Endothelial cell of umbilical vein (primary cell): Measurements from ENCODE around the gene APOC4.

Source experiments
- EZH2 ChIP-seq: IDR thresholded peaks from 2 replicates; pipeline ENCODE4 v1.6.1; 2012; ENCODE audit warnings: borderline replicate concordance, low read depth, mild to moderate bottlenecking, moderate library complexity, low read length, inconsistent platforms; ENCODE audit not compliant: severe bottlenecking
- FOS ChIP-seq: IDR thresholded peaks from 2 replicates; pipeline ENCODE4 v1.6.1; 2011; ENCODE audit warnings: mild to moderate bottlenecking, low read length, moderate library complexity, borderline replicate concordance; ENCODE audit not compliant: insufficient read depth
- GATA2 ChIP-seq: IDR thresholded peaks from 2 replicates; pipeline ENCODE4 v1.7.0; 2011; ENCODE audit warnings: low read depth, mild to moderate bottlenecking, moderate library complexity, mixed read lengths, low read length; ENCODE audit not compliant: insufficient read length, insufficient read depth
- JUN ChIP-seq: IDR thresholded peaks from 2 replicates; pipeline ENCODE4 v1.6.1; 2011; ENCODE audit warnings: borderline replicate concordance, low read depth; ENCODE audit not compliant: insufficient read length, insufficient read depth
- MAX ChIP-seq: IDR thresholded peaks from 2 replicates; pipeline ENCODE4 v1.6.1; 2011; ENCODE audit not compliant: insufficient read depth, insufficient read length
- MYC ChIP-seq: IDR thresholded peaks from one replicate; pipeline ENCODE4 v1.6.1; 2011; ENCODE audit warnings: mild to moderate bottlenecking, low read depth, low read length
- POLR2A ChIP-seq: IDR thresholded peaks from 2 replicates; pipeline ENCODE4 v1.6.1; 2012; ENCODE audit warnings: low read depth, mild to moderate bottlenecking, control low read depth, low read length
- POLR2AphosphoS5 ChIP-seq: IDR thresholded peaks from 2 replicates; pipeline ENCODE4 v1.6.1; 2012; ENCODE audit warnings: low read depth, mild to moderate bottlenecking, control low read depth, low read length, moderate library complexity; ENCODE audit not compliant: insufficient read depth
- TF ChIP-seq, protein P1 (sequence below), 2 donors: IDR thresholded peaks; 1 replicate in 1 of 2; 2 replicates in 1 of 2; pipeline ENCODE4 v1.5.1; 2011; ENCODE audit warnings: low read length in 2 of 2, mild to moderate bottlenecking in 2 of 2, moderate library complexity in 2 of 2, control low read depth in 1 of 2, inconsistent platforms in 1 of 2, low read depth in 1 of 2; ENCODE audit not compliant: insufficient read depth in 1 of 2; ENCODE audit errors: extremely low read depth in 1 of 2

- TF ChIP-seq POLR2A (no peak), FOS (no peak), JUN (no peak), POLR2AphosphoS5 (no peak), EZH2 (no peak), MAX (no peak), GATA2 (no peak), MYC (no peak)
- TF ChIP-seq, protein P1, sequence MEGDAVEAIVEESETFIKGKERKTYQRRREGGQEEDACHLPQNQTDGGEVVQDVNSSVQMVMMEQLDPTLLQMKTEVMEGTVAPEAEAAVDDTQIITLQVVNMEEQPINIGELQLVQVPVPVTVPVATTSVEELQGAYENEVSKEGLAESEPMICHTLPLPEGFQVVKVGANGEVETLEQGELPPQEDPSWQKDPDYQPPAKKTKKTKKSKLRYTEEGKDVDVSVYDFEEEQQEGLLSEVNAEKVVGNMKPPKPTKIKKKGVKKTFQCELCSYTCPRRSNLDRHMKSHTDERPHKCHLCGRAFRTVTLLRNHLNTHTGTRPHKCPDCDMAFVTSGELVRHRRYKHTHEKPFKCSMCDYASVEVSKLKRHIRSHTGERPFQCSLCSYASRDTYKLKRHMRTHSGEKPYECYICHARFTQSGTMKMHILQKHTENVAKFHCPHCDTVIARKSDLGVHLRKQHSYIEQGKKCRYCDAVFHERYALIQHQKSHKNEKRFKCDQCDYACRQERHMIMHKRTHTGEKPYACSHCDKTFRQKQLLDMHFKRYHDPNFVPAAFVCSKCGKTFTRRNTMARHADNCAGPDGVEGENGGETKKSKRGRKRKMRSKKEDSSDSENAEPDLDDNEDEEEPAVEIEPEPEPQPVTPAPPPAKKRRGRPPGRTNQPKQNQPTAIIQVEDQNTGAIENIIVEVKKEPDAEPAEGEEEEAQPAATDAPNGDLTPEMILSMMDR (IDR thresholded peaks at IDR 0.05; ENCODE audit: extremely low read depth in 1 of 2, insufficient read depth in 1 of 2, low read depth in 1 of 2, low read length in 2 of 2), result no peak
Measured at GRCh38 chr19:44987148-44987675, 45.2 kb downstream of the APOC4 start.
